Right lobe of liver (tissue), 4 donors: Measurements from ENCODE around the gene BROX.

Source experiments
- CTCF ChIP-seq, 4 donors: fragments of 200-600 bp in 3 of 4; fragments of 450-650 bp in 1 of 4; IDR thresholded peaks; one replicate each; pipeline versions ENCODE4 v1.5.1 to v1.8.0; 2016 to 2022; ENCODE audit warnings: antibody characterized with exemption in 4 of 4, mild to moderate bottlenecking in 2 of 4
- POLR2A ChIP-seq: fragments of 450-650 bp; IDR thresholded peaks from one replicate; pipeline ENCODE4 v1.6.1; 2017; ENCODE audit warnings: antibody characterized with exemption, mild to moderate bottlenecking
- donor health status: DM: no; HTN: no; CAD: no.
- donor health status: DM: no; HTN: no; CAD: no.
- donor health status: DM: no; HTN: yes; CAD: no.

- TF ChIP-seq CTCF (IDR thresholded peaks at IDR 0.05) (no peak), POLR2A (no peak)
Measured at GRCh38 chr1:222736470-222736869, 24.1 kb downstream of the BROX start.
